NB4 (cell line): ENCODE data around the gene IFI16.

ENCODE experiments used
- MAX ChIP-seq: IDR thresholded peaks from 2 replicates; pipeline ENCODE4 v1.6.1; 2011; ENCODE audit warnings: low read depth, low read length
- MYC ChIP-seq: IDR thresholded peaks from 2 replicates; pipeline ENCODE4 v1.6.1; 2011; ENCODE audit warnings: low read depth, low read length
- POLR2A ChIP-seq: IDR thresholded peaks from 2 replicates; pipeline ENCODE4 v1.6.1; 2011; ENCODE audit warnings: mild to moderate bottlenecking; ENCODE audit not compliant: insufficient read length; ENCODE audit errors: extremely low read depth
- TF ChIP-seq, protein P1 (sequence below): IDR thresholded peaks from one replicate; pipeline ENCODE4 v1.5.1; 2012; ENCODE audit warnings: low read depth, low read length

DNA sequence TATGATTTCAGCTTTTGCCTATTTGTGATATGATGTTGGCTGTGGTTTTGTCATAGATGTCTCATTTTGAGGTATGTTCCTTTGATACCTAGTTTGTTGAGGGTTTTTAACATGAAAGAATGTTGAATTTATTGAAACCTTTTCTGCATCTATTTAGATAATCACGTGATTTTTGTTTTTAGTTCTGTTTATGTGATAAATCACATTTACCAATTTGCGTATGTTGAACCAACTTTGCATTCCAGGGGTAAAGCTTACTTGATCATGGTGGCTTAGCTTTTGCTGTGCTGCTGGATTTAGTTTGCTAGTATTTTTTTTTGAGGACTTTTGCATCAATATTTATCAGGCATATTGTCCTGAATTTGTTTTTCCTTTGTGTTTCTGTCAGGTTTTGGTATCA, 26.5 kb upstream of the IFI16 start:
- no peak for TF ChIP-seq MAX
- TF ChIP-seq, protein P1, sequence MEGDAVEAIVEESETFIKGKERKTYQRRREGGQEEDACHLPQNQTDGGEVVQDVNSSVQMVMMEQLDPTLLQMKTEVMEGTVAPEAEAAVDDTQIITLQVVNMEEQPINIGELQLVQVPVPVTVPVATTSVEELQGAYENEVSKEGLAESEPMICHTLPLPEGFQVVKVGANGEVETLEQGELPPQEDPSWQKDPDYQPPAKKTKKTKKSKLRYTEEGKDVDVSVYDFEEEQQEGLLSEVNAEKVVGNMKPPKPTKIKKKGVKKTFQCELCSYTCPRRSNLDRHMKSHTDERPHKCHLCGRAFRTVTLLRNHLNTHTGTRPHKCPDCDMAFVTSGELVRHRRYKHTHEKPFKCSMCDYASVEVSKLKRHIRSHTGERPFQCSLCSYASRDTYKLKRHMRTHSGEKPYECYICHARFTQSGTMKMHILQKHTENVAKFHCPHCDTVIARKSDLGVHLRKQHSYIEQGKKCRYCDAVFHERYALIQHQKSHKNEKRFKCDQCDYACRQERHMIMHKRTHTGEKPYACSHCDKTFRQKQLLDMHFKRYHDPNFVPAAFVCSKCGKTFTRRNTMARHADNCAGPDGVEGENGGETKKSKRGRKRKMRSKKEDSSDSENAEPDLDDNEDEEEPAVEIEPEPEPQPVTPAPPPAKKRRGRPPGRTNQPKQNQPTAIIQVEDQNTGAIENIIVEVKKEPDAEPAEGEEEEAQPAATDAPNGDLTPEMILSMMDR = no peak
- TF ChIP-seq POLR2A = no peak
- no peak for TF ChIP-seq MYC
